ENCODE data around the gene DDAH2.

Gene DDAH2

DNA sequence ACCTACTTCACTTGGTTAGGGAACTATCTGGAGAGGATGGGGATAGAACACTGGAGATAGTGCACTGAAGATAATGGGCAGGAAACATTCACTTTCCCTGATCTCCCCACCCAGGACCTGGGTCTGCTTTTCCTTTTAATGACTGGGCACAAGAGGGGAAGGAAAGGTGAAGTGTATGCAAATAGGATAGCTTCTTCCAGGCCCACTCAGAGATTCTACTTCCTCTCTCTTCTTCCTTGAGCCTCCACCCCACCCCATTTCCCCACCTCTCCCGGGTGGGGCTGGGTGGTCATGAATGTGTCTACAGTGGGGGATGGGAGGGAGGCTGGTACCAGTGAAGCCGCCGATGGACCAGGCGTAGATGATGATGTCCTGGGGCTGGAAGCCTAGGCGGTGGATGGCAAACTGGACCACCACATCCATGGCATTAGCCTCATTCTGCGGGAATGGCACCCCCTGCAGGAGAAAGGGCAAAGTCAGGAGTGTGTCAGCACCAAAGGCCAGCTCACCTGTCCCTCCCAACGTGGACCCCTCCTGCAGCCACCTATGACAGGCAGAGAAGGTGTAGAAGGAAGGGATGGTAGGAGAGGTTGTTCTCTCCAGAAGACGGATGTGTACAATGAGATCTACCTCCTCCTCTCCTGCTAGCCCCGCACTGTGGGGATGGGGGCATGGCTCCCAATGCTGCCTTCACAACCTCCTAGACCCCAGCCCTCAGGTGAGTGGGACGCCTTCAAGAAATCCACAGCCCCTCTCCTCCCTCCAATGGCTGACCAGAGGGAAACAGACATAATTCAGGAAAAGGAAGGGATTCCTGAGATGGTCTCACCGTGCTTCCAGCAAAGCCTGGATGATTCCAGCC is 39.6 kb downstream of the DDAH2 start:
- DNase-seq (ENCODE audit: low spot score) = no peak

DNA sequence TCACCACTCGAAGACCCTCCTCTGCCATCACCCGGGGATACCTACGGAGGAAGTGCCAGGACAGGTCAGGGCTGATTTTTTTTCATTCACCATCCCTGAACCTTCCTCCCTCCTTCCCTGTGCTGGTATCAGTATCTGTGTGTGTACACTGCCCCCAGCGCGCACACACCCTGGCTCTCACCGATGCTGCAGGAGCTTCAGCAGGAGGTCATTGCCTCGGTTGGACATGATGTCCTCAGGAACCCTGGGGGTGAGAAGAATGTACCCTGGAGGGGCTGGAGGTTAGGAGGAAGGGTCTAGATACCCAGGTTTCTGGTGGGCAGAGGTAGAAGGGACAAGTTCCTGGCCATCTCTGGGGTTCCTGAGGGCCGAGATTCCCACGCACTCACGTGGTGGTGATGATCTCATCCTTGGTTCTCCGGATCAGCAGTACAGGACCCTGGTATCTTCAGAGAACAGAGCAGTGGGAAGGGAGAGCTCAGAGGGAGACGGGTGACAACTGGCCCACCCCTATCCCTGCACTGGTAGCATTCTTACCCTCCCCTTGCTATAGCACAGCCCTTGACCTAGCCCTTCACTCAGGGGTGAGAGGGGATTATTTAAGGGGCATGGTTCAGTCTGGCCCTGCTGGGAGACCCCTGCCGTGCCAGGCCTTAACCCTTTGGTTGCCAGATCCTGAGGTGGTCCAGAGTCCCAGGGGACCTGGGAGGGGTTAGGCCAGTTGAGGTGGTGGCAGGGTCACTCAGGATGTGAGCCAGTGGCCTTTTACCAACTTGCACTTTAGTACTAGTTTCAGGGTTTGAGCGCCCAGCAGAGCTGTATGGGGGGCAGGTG is 41.0 kb downstream of the DDAH2 start:
- DNase-seq (ENCODE audit: low spot score) = no peak

DNA sequence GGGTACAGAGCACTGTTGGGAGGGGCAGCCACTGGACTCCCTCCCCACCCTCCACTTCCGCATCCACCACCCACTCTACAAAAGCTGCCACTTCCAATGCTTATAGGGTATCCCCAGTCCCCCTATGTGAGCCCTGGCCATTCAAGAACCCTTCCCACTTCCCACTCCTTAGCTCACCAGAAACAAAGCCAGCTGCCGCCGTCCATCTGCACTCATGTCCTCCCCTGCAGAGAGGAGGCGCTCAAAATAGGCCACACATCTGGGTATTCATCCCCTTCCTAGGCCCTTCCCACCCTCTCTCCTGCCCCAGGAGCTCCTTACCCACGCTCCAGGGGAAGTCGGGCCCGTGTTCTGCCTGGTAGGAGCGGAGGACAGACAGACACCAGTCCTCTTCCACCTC is 41.8 kb downstream of the DDAH2 start:
- DNase-seq (ENCODE audit: low spot score) = no peak

DNA sequence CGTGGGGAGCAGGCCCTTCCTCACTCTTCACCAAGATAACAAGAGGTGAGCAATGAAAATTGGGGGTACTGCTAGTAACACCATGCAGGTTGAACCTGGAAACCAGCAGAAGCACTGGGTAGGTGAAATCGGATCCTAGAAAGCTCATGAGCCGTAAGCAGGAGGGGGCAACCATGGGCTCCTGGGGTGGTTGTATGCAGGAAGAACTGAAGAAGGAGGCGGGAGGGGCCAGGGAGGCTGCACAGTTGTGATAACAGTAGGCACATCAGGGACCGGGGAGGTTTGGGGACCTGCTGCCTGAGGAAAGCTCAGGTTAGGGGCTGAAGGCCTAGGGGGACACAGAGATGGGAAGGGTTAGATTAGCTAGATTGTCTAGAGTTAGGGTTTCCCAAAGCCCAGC is 42.6 kb downstream of the DDAH2 start:
- peak; percentile 58 for DNase-seq (ENCODE audit: low spot score)

DNA sequence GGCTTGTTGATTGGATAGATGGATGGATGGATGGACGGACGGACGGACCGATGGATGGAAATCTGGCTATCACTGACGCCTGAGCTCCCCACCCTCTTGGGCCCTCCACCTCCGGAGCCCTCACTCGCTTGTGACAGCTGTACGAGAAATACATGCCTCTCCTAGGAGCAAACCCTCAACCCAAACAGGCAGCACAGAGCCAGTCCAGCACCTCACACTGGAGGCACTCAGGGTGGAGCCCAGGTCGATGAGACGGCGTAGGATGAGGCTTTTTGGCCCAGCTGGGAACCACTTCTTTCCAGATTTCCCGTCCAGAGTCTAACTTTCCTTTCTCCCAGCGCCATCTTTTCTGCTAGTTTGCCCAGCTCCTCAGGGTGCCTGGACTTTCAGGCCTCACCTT is 45.5 kb downstream of the DDAH2 start:
- DNase-seq (ENCODE audit: low spot score) = no peak

DNA sequence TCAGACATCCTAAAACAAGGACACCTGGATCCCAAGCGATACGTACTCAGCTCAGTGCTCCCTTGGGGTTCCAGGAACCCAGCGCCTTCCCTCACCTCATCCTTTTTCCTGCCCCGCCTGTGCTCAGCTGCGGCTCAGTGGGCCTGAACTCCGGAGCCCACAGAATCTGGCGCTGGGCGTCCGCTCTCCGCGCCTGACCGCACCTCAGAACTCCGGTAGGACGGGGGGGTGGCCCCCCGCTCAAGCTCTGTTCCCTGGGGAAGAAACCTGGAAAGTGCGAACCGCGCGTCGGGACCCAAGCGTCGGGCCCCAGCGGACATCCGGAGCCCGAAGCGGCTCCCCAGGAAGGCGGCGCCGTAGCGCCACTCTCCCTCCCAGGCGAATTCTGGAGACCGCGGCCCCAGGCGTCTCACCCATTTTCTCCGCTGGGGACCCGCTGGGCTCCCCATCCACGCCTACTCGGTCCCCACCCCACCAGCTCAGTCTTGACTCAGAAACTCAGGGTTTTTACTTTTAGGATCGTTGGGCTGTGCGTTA is 47.9 kb downstream of the DDAH2 start:
- DNase-seq (ENCODE audit: low spot score) = no peak

DNA sequence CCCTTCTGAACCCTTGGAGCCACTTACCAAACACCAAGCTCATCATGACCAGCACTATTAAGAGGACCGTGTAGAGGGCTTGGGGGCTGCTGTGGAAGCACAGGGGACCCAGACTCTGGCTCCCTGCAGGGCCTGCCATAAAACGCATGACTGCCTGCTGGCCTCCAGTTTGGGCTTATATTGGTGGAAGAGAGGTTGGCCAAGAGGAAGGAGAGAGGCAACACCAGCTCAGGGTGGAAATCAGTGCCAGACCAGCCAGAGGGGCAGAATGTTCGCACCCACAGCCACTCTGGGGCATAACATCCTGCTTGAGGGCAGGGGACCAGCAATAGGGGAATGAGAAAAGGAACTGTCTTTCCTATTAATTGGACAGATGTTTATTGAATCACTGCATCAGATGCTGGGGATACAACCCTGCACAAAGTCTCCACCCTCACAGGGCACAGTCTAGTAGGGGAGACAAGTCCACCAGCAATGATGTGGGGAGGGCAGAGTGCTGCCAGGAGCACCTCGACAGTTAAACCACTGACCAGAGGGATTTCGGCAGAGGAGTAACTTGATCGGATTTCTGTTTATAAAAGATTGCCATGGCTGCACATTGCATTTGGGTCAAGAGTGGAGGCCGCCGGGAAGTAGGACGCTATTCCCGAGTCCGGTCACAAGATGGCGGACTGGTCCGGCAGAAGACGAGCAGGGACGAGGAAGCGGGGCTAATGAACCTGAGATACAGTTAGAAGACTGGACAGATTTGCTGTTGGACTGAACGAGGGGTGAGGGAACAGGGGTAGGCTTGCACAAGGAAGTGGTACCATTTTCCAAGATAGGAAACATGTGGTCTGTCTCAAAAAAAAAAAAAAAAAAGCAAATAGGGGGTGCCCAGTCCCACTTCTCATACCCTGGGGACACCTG is 48.6 kb downstream of the DDAH2 start, which contains the start of gene LY6G5C:
Gene LY6G5C (minus strand): TSS at position 842 of the 909 bp plus-strand sequence. CDS start 694 bp downstream, at position 148.
- DNase-seq (ENCODE audit: low spot score) = peak; percentile 76

DNA sequence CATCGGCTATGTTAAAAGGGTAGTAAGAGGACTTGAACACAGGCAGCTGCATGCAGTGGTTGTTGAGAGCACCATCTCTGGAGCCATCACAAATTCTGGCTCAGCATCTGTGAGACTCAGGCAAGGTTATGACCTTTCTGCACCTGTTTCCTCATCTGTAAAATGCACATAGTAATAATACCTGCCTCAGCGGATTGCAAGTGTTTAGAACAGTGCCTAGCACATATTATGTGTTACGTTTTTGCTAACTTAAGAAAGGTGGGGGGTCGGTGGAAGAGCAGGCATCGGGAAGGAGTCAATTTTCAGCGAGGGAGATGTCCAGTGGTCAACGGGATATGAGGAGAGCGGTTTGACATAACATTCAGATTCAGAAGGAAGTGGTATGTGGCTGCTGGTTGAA is 51.1 kb downstream of the DDAH2 start:
- no peak for DNase-seq (ENCODE audit: low spot score)

Measured in hematopoietic multipotent progenitor cell treated with erythropoietin and hydrocortisone succinate and interleukin-3 and kit ligand, for 15 days (in vitro differentiated cells).